ENCODE data around the gene CCDC102A.

DNA sequence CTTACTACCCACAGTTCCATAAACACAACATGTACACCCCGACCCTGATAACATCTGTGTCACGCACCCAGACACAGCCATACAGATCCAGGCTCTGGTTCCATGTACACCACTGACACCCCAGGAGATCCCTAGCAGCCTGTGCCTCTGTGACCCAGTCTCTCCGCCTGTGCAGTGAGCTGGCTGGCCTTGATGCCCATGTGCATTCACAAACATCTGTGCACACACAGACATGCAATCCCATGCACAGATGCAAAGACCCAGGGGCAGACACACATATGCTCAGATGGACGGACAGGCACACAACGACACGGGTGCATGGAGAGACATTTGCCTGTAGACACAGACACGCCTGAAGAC is 4.1 kb downstream of the CCDC102A start:
- TF ChIP-seq, protein P1, sequence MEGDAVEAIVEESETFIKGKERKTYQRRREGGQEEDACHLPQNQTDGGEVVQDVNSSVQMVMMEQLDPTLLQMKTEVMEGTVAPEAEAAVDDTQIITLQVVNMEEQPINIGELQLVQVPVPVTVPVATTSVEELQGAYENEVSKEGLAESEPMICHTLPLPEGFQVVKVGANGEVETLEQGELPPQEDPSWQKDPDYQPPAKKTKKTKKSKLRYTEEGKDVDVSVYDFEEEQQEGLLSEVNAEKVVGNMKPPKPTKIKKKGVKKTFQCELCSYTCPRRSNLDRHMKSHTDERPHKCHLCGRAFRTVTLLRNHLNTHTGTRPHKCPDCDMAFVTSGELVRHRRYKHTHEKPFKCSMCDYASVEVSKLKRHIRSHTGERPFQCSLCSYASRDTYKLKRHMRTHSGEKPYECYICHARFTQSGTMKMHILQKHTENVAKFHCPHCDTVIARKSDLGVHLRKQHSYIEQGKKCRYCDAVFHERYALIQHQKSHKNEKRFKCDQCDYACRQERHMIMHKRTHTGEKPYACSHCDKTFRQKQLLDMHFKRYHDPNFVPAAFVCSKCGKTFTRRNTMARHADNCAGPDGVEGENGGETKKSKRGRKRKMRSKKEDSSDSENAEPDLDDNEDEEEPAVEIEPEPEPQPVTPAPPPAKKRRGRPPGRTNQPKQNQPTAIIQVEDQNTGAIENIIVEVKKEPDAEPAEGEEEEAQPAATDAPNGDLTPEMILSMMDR (IDR thresholded peaks at IDR 0.05), result no peak
- no peak for TF ChIP-seq POLR2A (IDR thresholded peaks at IDR 0.05)
